Natural killer cell (primary cell): ENCODE results near the gene CC2D1B. TPM values are rescaled to one million over a fixed set of nuclear protein-coding genes. Genes with fewer than 3 reads are reported as not detected.

Experiments used
- ATAC-seq, 3 donors: fragments of 150-1000 bp in 2 of 3; fragments of 200-7000 bp in 1 of 3; cut with Tn5 transposase; 1 replicate in 1 of 3; 2 replicates in 2 of 3; pipeline ENCODE4 v1.10.0; 2021; ENCODE audit warnings: mild to moderate bottlenecking in 2 of 3, moderate library complexity in 2 of 3
- DNase-seq, 2 donors: peaks; one replicate each; pipeline versions ENCODE4 v3.0.0 to v3.0.0-alpha.2; 2013 to 2021; ENCODE audit warnings: mixed read lengths in 1 of 2
- H3K27ac ChIP-seq: one replicate; pipeline ENCODE4 v1.5.1; 2013; ENCODE audit warnings: mild to moderate bottlenecking, low read length
- H3K27me3 ChIP-seq: one replicate; pipeline ENCODE4 v1.6.1; 2013; ENCODE audit warnings: low read length; ENCODE audit not compliant: control insufficient read depth, insufficient read depth
- H3K36me3 ChIP-seq: one replicate; pipeline ENCODE4 v1.6.1; 2013; ENCODE audit warnings: low read length; ENCODE audit not compliant: control insufficient read depth, insufficient read depth
- H3K4me1 ChIP-seq: one replicate; pipeline ENCODE4 v1.6.1; 2013; ENCODE audit warnings: low read length; ENCODE audit not compliant: control insufficient read depth, insufficient read depth
- H3K4me3 ChIP-seq: one replicate; pipeline ENCODE4 v1.5.1; 2013; ENCODE audit warnings: low read length
- H3K9me3 ChIP-seq: one replicate; pipeline ENCODE4 v1.6.1; 2013; ENCODE audit warnings: low read length; ENCODE audit not compliant: control insufficient read depth, insufficient read depth
- H3K27ac Mint-ChIP-seq, 2 donors: one replicate each; pipeline ENCODE4 v1.8.0; 2022; ENCODE audit warnings: mild to moderate bottlenecking in 2 of 2, mixed read lengths in 2 of 2, moderate library complexity in 1 of 2
- H3K27me3 Mint-ChIP-seq, 2 donors: one replicate each; pipeline ENCODE4 v1.8.0; 2022; ENCODE audit warnings: low read depth in 2 of 2, mixed read lengths in 2 of 2
- H3K36me3 Mint-ChIP-seq: one replicate; pipeline ENCODE4 v1.8.0; 2022; ENCODE audit warnings: mixed read lengths
- H3K4me1 Mint-ChIP-seq, 2 donors: one replicate each; pipeline ENCODE4 v1.8.0; 2022; ENCODE audit warnings: mixed read lengths in 2 of 2
- H3K4me3 Mint-ChIP-seq: one replicate; pipeline ENCODE4 v1.8.0; 2022; ENCODE audit warnings: mild to moderate bottlenecking, moderate library complexity, mixed read lengths
- H3K9me3 Mint-ChIP-seq, 2 donors: one replicate each; pipeline ENCODE4 v1.8.0; 2022; ENCODE audit warnings: mixed read lengths in 2 of 2
- CTCF ChIP-seq: fragments of 200-600 bp; IDR thresholded peaks from one replicate; pipeline ENCODE4 v1.8.0; 2022; ENCODE audit warnings: antibody characterized with exemption
- WGBS: methylation state at CpG from one replicate; pipeline ENCODE4 v1.1.7; 2013; ENCODE audit warnings: missing lambda C conversion rate; ENCODE audit not compliant: insufficient coverage; 5-methylcytosine and 5-hydroxymethylcytosine counted together
- intact Hi-C: fragments of 100-400 bp; cut with micrococcal nuclease; formaldehyde crosslinking; loops from one replicate; pipeline ENCODE4 v1.14.2; 2022
- total RNA-seq, 4 donors: library from RNA; stranded (reverse); fragments of 120-200 nt in 1 of 4; gene quantifications; one replicate each; pipeline versions ENCODE4 v1.2.3 to v1.2.4, GENCODE V29; 2013 to 2022

Gene CC2D1B
- total RNA-seq, 3 donors from 2014 or later (not counting 1 experiment from before 2014, with no cell fraction given): 61.4 to 78.4 (median 68.8) TPM

DNA sequence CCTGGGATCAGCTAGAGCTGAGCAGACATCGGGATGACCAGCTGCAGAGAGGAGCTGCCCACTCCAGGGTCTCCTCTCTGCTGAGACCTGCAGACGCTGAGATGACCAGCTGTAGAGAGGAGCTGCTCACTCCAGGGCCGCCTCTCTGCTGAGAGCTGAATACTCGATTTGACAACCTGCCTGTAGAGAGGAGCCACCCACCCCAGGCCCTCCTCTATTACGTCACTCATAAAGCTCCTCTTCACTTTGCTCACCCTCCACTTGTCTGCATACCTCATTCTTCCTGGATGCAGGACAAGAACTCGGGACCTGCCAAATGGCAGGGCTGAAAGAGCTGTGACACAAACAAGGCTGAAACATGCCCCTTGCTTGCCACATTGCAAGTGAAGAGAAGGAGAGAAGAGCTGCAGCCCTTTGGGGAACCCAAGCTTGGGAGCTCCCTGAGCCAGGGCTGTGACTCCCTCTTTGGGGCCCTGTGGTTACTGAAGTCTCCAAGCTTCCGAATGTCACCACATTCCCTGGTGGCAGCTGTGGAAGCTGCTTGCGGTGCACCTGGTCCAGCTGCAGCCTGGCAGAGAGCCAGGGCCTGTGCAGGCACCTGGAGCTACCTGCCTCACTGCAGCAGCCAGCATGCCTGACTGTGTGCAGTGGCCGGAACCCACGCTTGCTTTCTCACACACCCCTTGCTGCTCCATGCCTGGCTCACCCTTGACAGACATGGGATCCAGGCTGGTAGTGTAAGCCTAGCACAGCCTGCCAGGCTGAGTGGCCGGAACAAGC is 59.6 kb downstream of the CC2D1B start:
- no peak for DNase-seq
- no peaks in the 10 kb centered on the region for H3K4me1 Mint-ChIP-seq
- intact Hi-C loops: no loop called here

GRCh38 chr1:52305417-52306226 is 60.4 kb downstream of the CC2D1B start:
- no peaks in the 10 kb centered on the region for H3K4me1 ChIP-seq
- ATAC-seq (no peak), DNase-seq (no peak)
- Mint-ChIP-seq H3K9me3 (no peaks in the 10 kb centered on the region), H3K4me1 (no peaks in the 10 kb centered on the region), H3K27ac (no peak overlapping the region), H3K4me3 (no peak overlapping the region), H3K36me3 (no peaks in the 10 kb centered on the region), H3K27me3 (peaks cover 0 to 3% of the 10 kb centered on the region in 2 donors)
- no peaks in the 10 kb centered on the region for H3K36me3 ChIP-seq
- intact Hi-C loops: no loop called here
- no peak overlapping the region for H3K27ac ChIP-seq
- no peaks in the 10 kb centered on the region for H3K27me3 ChIP-seq
- H3K4me3 ChIP-seq: no peak overlapping the region
- no peak for TF ChIP-seq CTCF
- no peaks in the 10 kb centered on the region for H3K9me3 ChIP-seq
- WGBS: 91% methylated on average over 13 of the region's 13 CpGs

More for the DNA sequence above, 59.6 kb downstream of the CC2D1B start:
- TF ChIP-seq CTCF: no peak
- ATAC-seq: no peak
- Mint-ChIP-seq H3K36me3 (no peaks in the 10 kb centered on the region), H3K9me3 (no peaks in the 10 kb centered on the region), H3K27ac (no peak overlapping the region), H3K4me3 (no peak overlapping the region), H3K27me3 (peaks cover 0 to 3% of the 10 kb centered on the region in 2 donors)
- 92% methylated on average over 11 of the region's 11 CpGs for WGBS
- H3K27ac ChIP-seq: no peak overlapping the region
- H3K27me3 ChIP-seq: no peaks in the 10 kb centered on the region
- H3K4me1 ChIP-seq: no peaks in the 10 kb centered on the region
- H3K9me3 ChIP-seq: no peaks in the 10 kb centered on the region
- H3K36me3 ChIP-seq: no peaks in the 10 kb centered on the region
- no peak overlapping the region for H3K4me3 ChIP-seq

Other genes starting within 250 kb of the CC2D1B start
- gene ZFYVE9, start 224.1 kb downstream of the CC2D1B start, total RNA-seq: 1 to 10 TPM; 1.1 to 2.3 (median 1.8) TPM
- 1 to 10 TPM; 1.9 to 2.6 (median 2.1) TPM for gene ORC1, start 38.2 kb upstream of the CC2D1B start, total RNA-seq
- gene PRPF38A, start 38.4 kb upstream of the CC2D1B start, total RNA-seq: 10 to 100 TPM; 73.9 to 97.2 (median 95.4) TPM
- gene TUT4, start 186.9 kb upstream of the CC2D1B start, total RNA-seq: 100 to 1,000 TPM; 124 to 156 (median 125) TPM
- 10 to 100 TPM in 2 of 3 donors, 1 to 10 TPM in 1; 9.7 to 10.6 (median 10.2) TPM for gene GPX7, start 236.2 kb upstream of the CC2D1B start, total RNA-seq